HG03460 (cell line): Measurements from ENCODE around the gene MEF2B.
A peak's percentile ranks its signal among the peaks of the same experiment; 100 is the strongest.
"Not testable (repeated sequence)": the region's sequence is repeated elsewhere in the genome, so short reads cannot be mapped to it uniquely, and the experiment has no call there.

Experiments used
- ATAC-seq: cut with Tn5 transposase; IDR thresholded peaks from one replicate; pipeline ENCODE4 v1.9.1; 2021; ENCODE audit not compliant: unreplicated experiment

The MEF2B gene

GRCh38 chr19:19157808-19158207, 12.3 kb downstream of the MEF2B start:
- no peak for ATAC-seq

GRCh38 chr19:19155495-19156219, 14.4 kb downstream of the MEF2B start:
- peak; percentile 57 for ATAC-seq

GRCh38 chr19:19154768-19155494, 15.1 kb downstream of the MEF2B start:
- no peak for ATAC-seq

GRCh38 chr19:19152668-19153384, 17.2 kb downstream of the MEF2B start:
- no peak for ATAC-seq

- ATAC-seq = no peak
Measured at GRCh38 chr19:19151418-19151817, 18.6 kb downstream of the MEF2B start.

- ATAC-seq = no peak
Measured at GRCh38 chr19:19149435-19149834, 20.6 kb downstream of the MEF2B start.

- not testable (repeated sequence) for ATAC-seq
Measured at GRCh38 chr19:19148504-19148903, 21.6 kb downstream of the MEF2B start.

- ATAC-seq = no peak
Measured at GRCh38 chr19:19147344-19147743, 22.7 kb downstream of the MEF2B start.

GRCh38 chr19:19146865-19147264, 23.2 kb downstream of the MEF2B start:
- no peak for ATAC-seq

- no peak for ATAC-seq
Measured at GRCh38 chr19:19145684-19146608, 24.1 kb downstream of the MEF2B start.

GRCh38 chr19:19145281-19145680, 24.8 kb downstream of the MEF2B start:
- ATAC-seq = no peak

- ATAC-seq = no peak
Measured at GRCh38 chr19:19142347-19142746, 27.7 kb downstream of the MEF2B start.

- no peak for ATAC-seq
Measured at GRCh38 chr19:19140476-19140875, 29.6 kb downstream of the MEF2B start.

GRCh38 chr19:19139876-19140229, 30.2 kb downstream of the MEF2B start:
- no peak for ATAC-seq

GRCh38 chr19:19138109-19138981, 31.7 kb downstream of the MEF2B start, which contains the start of gene TMEM161A:
Gene TMEM161A (minus strand): TSS chr19:19138478. CDS start chr19:19138428, 50 bp downstream.
- peak; percentile 97 for ATAC-seq

- ATAC-seq = no peak
Measured at GRCh38 chr19:19137556-19138108, 32.4 kb downstream of the MEF2B start.

- ATAC-seq = not testable (repeated sequence)
Measured at GRCh38 chr19:19135713-19136112, 34.4 kb downstream of the MEF2B start.

GRCh38 chr19:19134687-19135158, 35.3 kb downstream of the MEF2B start:
- ATAC-seq = no peak

- no peak for ATAC-seq
Measured at GRCh38 chr19:19133985-19134384, 36.1 kb downstream of the MEF2B start.
